HepG2 (cell line): Measurements from ENCODE around the gene SIAH1. TPM values are rescaled to one million over a fixed set of nuclear protein-coding genes. Genes with fewer than 3 reads are reported as not detected.
A peak's percentile ranks its signal among the peaks of the same experiment; 100 is the strongest.

ENCODE experiments used
- BORCS8-MEF2B ChIP-seq: sonication (generic); formaldehyde crosslinking; IDR thresholded peaks from 2 replicates; pipeline ENCODE4 v1.8.0; 2022; ENCODE audit warnings: mild to moderate bottlenecking, missing genetic modification reagents
- CHD2 ChIP-seq: IDR thresholded peaks from 2 replicates; pipeline ENCODE4 v1.6.1; 2011; ENCODE audit warnings: low read depth, low read length, improper control_type of control experiment
- FOXO1 ChIP-seq: sonication (generic); formaldehyde crosslinking; IDR thresholded peaks from 2 replicates; pipeline ENCODE4 v1.4.0; 2020; ENCODE audit warnings: missing genetic modification reagents
- MIXL1 ChIP-seq: IDR thresholded peaks from 2 replicates; pipeline ENCODE4 v1.6.1; 2016
- RAD21 ChIP-seq: fragments of 450-650 bp; formaldehyde crosslinking; IDR thresholded peaks from 2 replicates; pipeline ENCODE4 v1.5.0; 2020; ENCODE audit warnings: mild to moderate bottlenecking
- SP140L ChIP-seq: sonication (generic); formaldehyde crosslinking; IDR thresholded peaks from 2 replicates; pipeline ENCODE4 v1.4.0; 2020; ENCODE audit warnings: missing genetic modification reagents, borderline replicate concordance
- SRSF1 ChIP-seq: fragments of 200-400 bp; formaldehyde crosslinking; optimal IDR thresholded peaks from 2 replicates; pipeline ENCODE3; 2017; ENCODE audit warnings: mild to moderate bottlenecking, low read depth, low read length, moderate library complexity
- SYNCRIP ChIP-seq: fragments of 200-400 bp; formaldehyde crosslinking; IDR thresholded peaks from 2 replicates; pipeline ENCODE4 v1.6.1; 2018; ENCODE audit warnings: mild to moderate bottlenecking, low read depth, low read length; ENCODE audit not compliant: insufficient read depth
- ZNF264 ChIP-seq: sonication (generic); formaldehyde crosslinking; IDR thresholded peaks from 2 replicates; pipeline ENCODE4 v1.4.0; 2020; ENCODE audit warnings: missing genetic modification reagents
- ZNF557 ChIP-seq: sonication (generic); formaldehyde crosslinking; IDR thresholded peaks from 2 replicates; pipeline ENCODE4 v1.4.0; 2020; ENCODE audit warnings: missing genetic modification reagents
- ZNF616 ChIP-seq: sonication (generic); formaldehyde crosslinking; IDR thresholded peaks from 2 replicates; pipeline ENCODE4 v1.5.0; 2020; ENCODE audit warnings: low read depth, mild to moderate bottlenecking, missing genetic modification reagents
- ZNF776 ChIP-seq: sonication (generic); formaldehyde crosslinking; IDR thresholded peaks from 2 replicates; pipeline ENCODE4 v1.4.0; 2020; ENCODE audit warnings: mild to moderate bottlenecking, missing genetic modification reagents
- ZNF781 ChIP-seq: sonication (generic); formaldehyde crosslinking; IDR thresholded peaks from 2 replicates; pipeline ENCODE4 v1.5.1; 2020; ENCODE audit warnings: borderline replicate concordance, mild to moderate bottlenecking, missing genetic modification reagents; ENCODE audit errors: not compliant biosample characterization
- polyA plus RNA-seq, 8 experiments: library from polyadenylated mRNA; depleted of rRNA in 3 of 8; stranded (reverse) in 7 of 8; unstranded in 1 of 8; fragments of >200 nt; fragmentation: Illumina TruSeq in 4 of 8; extraction: Trizol in 4 of 8; gene quantifications; 2 replicates each; pipeline versions ENCODE4 v1.2.1 to v1.2.3, GENCODE V29; 2011 to 2016; ENCODE audit warnings: low read depth in 4 of 8, missing spikeins in 1 of 8, mixed read lengths in 1 of 8; ENCODE audit not compliant: insufficient read depth in 1 of 8
- total RNA-seq, 5 experiments: library from RNA; depleted of rRNA; stranded (reverse); fragments of >200 nt; fragmentation: Illumina TruSeq; extraction: Trizol; gene quantifications; 2 replicates each; pipeline ENCODE4 v1.2.3, GENCODE V29; 2016; ENCODE audit warnings: low read depth in 1 of 5
- TF ChIP-seq, protein P1 (sequence below): sonication (generic); formaldehyde crosslinking; IDR thresholded peaks from 2 replicates; pipeline ENCODE4 v1.8.0; 2022; ENCODE audit warnings: mild to moderate bottlenecking, missing genetic modification reagents
- TF ChIP-seq, protein P2 (sequence below): sonication (generic); formaldehyde crosslinking; IDR thresholded peaks from 2 replicates; pipeline ENCODE4 v1.5.0; 2020; ENCODE audit warnings: missing genetic modification reagents, mild to moderate bottlenecking, borderline replicate concordance
- TF ChIP-seq, protein P3 (sequence below): sonication (generic); formaldehyde crosslinking; IDR thresholded peaks from 2 replicates; pipeline ENCODE4 v1.8.1; 2022; ENCODE audit warnings: mild to moderate bottlenecking, missing genetic modification reagents
- TF ChIP-seq, protein P4 (sequence below): sonication (generic); formaldehyde crosslinking; IDR thresholded peaks from 2 replicates; pipeline ENCODE4 v1.5.0; 2020; ENCODE audit warnings: mild to moderate bottlenecking, missing genetic modification reagents, borderline replicate concordance
- TF ChIP-seq, protein P5 (sequence below): sonication (generic); formaldehyde crosslinking; conservative IDR thresholded peaks from 2 replicates; pipeline ENCODE4 v1.4.0; 2020; ENCODE audit warnings: missing genetic modification reagents

SIAH1 gene
- total and polyA plus RNA-seq, 2 of the 13 experiments (the other 11 are each of a cell fraction or from before 2014, with no cell fraction given): 16.0 to 28.6 TPM

DNA sequence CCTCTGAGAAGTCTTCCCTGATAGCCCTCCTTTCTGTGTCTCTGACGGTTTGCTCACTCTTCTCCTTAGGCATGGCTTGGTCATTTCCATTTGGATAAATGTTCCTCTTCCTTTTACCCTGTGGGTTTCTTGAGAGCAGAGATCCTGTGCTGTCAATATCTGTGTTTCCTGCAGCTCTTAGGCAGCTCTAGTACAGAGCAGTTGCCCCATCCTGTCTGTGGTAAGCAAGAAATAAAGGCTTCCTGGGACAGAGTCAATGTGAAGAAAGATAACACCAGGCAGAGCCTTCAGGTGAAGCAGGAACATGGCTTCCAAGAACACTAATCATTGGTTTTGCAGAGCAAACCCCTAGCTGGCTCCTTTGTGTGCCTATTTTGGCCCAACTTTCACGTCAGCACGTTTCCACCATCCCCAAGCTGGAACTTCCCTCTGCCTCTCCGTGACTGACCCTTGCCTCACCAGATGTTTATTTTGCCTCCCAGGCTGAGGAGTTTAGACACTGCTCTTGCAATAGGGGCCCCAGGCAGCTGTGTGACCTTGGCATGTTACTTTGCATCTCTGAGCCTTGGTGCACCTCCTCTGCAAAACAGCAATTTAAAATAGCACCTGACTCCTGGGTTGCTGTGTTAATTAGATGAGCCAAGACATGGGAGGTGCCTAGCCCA is 49.6 kb upstream of the SIAH1 start (continued):
- TF ChIP-seq, protein P1, sequence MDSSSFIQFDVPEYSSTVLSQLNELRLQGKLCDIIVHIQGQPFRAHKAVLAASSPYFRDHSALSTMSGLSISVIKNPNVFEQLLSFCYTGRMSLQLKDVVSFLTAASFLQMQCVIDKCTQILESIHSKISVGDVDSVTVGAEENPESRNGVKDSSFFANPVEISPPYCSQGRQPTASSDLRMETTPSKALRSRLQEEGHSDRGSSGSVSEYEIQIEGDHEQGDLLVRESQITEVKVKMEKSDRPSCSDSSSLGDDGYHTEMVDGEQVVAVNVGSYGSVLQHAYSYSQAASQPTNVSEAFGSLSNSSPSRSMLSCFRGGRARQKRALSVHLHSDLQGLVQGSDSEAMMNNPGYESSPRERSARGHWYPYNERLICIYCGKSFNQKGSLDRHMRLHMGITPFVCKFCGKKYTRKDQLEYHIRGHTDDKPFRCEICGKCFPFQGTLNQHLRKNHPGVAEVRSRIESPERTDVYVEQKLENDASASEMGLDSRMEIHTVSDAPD (CRISPR knock-in tag): 0 out of 2 replicates have a peak, but pooled peaks have one; percentile 21
- no peak for TF ChIP-seq MIXL1 (CRISPR knock-in tag)
- TF ChIP-seq ZNF616 (CRISPR knock-in tag): no peak
- TF ChIP-seq ZNF776 (CRISPR knock-in tag): no peak
- TF ChIP-seq, protein P2, sequence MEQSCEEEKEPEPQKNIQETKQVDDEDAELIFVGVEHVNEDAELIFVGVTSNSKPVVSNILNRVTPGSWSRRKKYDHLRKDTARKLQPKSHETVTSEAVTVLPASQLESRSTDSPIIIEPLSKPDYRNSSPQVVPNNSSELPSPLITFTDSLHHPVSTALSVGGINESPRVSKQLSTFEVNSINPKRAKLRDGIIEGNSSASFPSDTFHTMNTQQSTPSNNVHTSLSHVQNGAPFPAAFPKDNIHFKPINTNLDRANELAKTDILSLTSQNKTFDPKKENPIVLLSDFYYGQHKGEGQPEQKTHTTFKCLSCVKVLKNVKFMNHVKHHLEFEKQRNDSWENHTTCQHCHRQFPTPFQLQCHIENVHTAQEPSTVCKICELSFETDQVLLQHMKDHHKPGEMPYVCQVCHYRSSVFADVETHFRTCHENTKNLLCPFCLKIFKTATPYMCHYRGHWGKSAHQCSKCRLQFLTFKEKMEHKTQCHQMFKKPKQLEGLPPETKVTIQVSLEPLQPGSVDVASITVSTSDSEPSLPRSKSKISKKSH: no peak
- no peak for TF ChIP-seq ZNF557 (CRISPR knock-in tag)
- no peak for TF ChIP-seq RAD21
- no peak for TF ChIP-seq ZNF264
- TF ChIP-seq, protein P3, sequence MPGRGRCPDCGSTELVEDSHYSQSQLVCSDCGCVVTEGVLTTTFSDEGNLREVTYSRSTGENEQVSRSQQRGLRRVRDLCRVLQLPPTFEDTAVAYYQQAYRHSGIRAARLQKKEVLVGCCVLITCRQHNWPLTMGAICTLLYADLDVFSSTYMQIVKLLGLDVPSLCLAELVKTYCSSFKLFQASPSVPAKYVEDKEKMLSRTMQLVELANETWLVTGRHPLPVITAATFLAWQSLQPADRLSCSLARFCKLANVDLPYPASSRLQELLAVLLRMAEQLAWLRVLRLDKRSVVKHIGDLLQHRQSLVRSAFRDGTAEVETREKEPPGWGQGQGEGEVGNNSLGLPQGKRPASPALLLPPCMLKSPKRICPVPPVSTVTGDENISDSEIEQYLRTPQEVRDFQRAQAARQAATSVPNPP (CRISPR knock-in tag): no peak
- TF ChIP-seq, protein P4, sequence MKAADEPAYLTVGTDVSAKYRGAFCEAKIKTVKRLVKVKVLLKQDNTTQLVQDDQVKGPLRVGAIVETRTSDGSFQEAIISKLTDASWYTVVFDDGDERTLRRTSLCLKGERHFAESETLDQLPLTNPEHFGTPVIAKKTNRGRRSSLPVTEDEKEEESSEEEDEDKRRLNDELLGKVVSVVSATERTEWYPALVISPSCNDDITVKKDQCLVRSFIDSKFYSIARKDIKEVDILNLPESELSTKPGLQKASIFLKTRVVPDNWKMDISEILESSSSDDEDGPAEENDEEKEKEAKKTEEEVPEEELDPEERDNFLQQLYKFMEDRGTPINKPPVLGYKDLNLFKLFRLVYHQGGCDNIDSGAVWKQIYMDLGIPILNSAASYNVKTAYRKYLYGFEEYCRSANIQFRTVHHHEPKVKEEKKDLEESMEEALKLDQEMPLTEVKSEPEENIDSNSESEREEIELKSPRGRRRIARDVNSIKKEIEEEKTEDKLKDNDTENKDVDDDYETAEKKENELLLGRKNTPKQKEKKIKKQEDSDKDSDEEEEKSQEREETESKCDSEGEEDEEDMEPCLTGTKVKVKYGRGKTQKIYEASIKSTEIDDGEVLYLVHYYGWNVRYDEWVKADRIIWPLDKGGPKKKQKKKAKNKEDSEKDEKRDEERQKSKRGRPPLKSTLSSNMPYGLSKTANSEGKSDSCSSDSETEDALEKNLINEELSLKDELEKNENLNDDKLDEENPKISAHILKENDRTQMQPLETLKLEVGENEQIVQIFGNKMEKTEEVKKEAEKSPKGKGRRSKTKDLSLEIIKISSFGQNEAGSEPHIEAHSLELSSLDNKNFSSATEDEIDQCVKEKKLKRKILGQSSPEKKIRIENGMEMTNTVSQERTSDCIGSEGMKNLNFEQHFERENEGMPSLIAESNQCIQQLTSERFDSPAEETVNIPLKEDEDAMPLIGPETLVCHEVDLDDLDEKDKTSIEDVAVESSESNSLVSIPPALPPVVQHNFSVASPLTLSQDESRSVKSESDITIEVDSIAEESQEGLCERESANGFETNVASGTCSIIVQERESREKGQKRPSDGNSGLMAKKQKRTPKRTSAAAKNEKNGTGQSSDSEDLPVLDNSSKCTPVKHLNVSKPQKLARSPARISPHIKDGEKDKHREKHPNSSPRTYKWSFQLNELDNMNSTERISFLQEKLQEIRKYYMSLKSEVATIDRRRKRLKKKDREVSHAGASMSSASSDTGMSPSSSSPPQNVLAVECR (CRISPR knock-in tag): no peak
- TF ChIP-seq SRSF1: no peak
- TF ChIP-seq, protein P5, sequence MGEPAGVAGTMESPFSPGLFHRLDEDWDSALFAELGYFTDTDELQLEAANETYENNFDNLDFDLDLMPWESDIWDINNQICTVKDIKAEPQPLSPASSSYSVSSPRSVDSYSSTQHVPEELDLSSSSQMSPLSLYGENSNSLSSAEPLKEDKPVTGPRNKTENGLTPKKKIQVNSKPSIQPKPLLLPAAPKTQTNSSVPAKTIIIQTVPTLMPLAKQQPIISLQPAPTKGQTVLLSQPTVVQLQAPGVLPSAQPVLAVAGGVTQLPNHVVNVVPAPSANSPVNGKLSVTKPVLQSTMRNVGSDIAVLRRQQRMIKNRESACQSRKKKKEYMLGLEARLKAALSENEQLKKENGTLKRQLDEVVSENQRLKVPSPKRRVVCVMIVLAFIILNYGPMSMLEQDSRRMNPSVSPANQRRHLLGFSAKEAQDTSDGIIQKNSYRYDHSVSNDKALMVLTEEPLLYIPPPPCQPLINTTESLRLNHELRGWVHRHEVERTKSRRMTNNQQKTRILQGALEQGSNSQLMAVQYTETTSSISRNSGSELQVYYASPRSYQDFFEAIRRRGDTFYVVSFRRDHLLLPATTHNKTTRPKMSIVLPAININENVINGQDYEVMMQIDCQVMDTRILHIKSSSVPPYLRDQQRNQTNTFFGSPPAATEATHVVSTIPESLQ (CRISPR knock-in tag): no peak
- no peak for TF ChIP-seq BORCS8-MEF2B (CRISPR knock-in tag)
- peak; percentile 35 for TF ChIP-seq ZNF781 (CRISPR knock-in tag)
- no peak for TF ChIP-seq SP140L (CRISPR knock-in tag)
- no peak for TF ChIP-seq SYNCRIP
- peak; percentile 39; the same call in 1 of the 2 replicates for TF ChIP-seq FOXO1 (CRISPR knock-in tag)
- TF ChIP-seq CHD2: no peak
